Measurements from ENCODE around the gene NAGK. TPM values are rescaled to one million over a fixed set of nuclear protein-coding genes. Genes with fewer than 3 reads are reported as not detected.
"Not testable (repeated sequence)": the region's sequence is repeated elsewhere in the genome, so short reads cannot be mapped to it uniquely, and the experiment has no call there.

NAGK gene
- total RNA-seq, 1 donor from 2014 or later = 138 TPM

DNA sequence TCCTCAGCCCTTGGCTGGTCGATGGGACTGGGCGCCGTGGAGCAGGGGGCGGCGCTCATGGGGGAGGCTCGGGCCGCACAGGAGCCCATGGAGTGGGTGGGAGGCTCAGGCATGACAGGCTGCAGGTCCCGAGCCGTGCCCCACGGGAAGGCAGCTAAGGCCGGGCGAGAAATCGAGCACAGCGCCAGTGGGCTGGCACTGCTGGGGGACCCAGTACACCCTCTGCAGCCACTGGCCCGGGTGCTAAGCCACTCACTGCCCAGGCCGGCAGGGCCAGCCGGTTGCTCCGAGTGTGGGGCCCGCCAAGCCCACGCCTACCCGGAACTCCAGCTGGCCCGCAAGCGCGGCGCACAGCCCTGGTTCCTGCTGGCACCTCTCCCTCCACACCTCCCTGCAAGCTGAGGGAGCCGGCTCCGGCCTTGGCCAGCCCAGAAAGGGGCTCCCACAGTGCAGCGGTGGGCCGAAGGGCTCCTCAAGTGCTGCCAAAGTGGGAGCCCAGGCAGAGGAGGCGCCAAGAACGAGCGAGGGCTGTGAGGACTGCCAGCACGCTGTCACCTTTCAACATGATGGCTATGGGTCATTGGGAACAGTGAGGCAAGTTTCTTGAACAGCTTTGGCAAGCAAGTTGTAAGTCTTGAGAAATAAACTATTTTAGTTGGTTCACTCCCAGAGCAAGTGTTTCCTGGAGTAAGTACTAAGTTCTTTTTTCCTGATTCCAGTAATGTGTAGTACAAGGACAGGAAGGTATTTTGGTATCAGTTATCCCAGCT is 24.2 kb downstream of the NAGK start:
- not testable (repeated sequence) for H3K4me3 ChIP-seq (ENCODE audit: low read depth, low read length); H3K27me3 ChIP-seq (ENCODE audit: control insufficient read depth, insufficient read depth, low read length); H3K36me3 ChIP-seq (ENCODE audit: control insufficient read depth, insufficient read depth, low read length); DNase-seq (ENCODE audit: low read depth)

DNA sequence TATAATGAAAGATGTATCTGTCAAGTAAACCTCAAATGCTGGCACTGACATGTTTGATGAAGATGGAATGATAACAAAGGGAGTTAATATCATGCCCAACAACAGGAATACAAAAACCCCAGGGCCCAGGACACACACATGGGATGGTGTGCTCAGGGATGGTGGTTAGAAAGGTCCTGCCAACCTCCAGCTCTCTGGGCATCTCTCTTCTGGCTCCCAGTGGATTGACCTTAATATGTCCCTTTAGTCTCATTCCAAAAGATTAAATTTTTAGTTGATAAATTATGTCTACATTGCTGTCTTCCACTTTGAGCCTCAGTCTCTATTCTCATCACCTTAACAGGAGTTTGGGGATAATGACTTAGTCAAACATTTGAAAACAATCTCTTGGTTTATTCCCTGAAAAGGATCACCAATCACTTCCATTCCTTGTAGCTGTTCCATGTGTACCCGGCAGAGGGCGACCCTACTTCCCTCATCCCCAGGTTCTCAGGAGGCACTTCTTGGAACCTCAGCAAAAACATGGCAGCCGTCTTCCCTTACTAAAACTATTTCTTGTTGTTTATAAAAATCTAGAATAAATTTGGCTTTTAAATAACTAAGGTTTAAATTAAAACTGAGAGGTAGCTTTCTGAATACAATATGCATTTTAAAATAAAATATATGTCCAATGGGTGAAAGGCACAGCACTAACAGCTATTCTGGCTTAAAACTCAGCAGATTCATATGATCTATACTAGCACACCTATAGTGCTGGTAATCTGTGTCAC is 31.9 kb downstream of the NAGK start:
- Histone ChIP-seq H3K4me3 (ENCODE audit: low read depth, low read length) (no peak overlapping the region), H3K27me3 (ENCODE audit: control insufficient read depth, insufficient read depth, low read length) (no peaks in the 10 kb centered on the region), H3K36me3 (ENCODE audit: control insufficient read depth, insufficient read depth, low read length) (no peaks in the 10 kb centered on the region)
- TF ChIP-seq, protein P1, sequence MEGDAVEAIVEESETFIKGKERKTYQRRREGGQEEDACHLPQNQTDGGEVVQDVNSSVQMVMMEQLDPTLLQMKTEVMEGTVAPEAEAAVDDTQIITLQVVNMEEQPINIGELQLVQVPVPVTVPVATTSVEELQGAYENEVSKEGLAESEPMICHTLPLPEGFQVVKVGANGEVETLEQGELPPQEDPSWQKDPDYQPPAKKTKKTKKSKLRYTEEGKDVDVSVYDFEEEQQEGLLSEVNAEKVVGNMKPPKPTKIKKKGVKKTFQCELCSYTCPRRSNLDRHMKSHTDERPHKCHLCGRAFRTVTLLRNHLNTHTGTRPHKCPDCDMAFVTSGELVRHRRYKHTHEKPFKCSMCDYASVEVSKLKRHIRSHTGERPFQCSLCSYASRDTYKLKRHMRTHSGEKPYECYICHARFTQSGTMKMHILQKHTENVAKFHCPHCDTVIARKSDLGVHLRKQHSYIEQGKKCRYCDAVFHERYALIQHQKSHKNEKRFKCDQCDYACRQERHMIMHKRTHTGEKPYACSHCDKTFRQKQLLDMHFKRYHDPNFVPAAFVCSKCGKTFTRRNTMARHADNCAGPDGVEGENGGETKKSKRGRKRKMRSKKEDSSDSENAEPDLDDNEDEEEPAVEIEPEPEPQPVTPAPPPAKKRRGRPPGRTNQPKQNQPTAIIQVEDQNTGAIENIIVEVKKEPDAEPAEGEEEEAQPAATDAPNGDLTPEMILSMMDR (IDR thresholded peaks at IDR 0.05; ENCODE audit: insufficient read depth, low read length, poor library complexity, severe bottlenecking) = peak; percentile 87
- peak; percentile 14 for DNase-seq (ENCODE audit: low read depth)

DNA sequence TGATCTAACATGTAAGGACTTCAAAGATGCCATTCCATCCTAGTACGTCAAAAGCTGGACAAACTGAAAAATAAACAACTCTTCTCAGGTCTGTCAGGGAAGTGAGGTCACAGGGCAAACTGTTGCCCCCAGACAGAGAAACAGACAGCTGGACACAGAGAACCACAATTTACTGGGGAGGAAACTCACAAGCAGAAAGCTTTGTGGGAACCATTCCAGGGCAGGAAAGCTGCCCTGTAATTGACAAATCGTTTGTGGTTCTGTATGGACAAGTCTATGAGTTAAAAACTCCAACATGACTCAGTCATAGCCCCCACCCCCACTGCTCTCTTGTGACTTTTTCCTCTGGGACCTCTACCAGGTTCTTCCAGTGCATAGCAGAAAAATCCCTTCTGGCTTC is 33.2 kb downstream of the NAGK start:
- no peak overlapping the region for H3K4me3 ChIP-seq (ENCODE audit: low read depth, low read length)
- no peaks in the 10 kb centered on the region for H3K27me3 ChIP-seq (ENCODE audit: control insufficient read depth, insufficient read depth, low read length)
- no peaks in the 10 kb centered on the region for H3K36me3 ChIP-seq (ENCODE audit: control insufficient read depth, insufficient read depth, low read length)
- TF ChIP-seq, protein P1 (IDR thresholded peaks at IDR 0.05; ENCODE audit: insufficient read depth, low read length, poor library complexity, severe bottlenecking) = no peak
- DNase-seq (ENCODE audit: low read depth) = peak; percentile 9

DNA sequence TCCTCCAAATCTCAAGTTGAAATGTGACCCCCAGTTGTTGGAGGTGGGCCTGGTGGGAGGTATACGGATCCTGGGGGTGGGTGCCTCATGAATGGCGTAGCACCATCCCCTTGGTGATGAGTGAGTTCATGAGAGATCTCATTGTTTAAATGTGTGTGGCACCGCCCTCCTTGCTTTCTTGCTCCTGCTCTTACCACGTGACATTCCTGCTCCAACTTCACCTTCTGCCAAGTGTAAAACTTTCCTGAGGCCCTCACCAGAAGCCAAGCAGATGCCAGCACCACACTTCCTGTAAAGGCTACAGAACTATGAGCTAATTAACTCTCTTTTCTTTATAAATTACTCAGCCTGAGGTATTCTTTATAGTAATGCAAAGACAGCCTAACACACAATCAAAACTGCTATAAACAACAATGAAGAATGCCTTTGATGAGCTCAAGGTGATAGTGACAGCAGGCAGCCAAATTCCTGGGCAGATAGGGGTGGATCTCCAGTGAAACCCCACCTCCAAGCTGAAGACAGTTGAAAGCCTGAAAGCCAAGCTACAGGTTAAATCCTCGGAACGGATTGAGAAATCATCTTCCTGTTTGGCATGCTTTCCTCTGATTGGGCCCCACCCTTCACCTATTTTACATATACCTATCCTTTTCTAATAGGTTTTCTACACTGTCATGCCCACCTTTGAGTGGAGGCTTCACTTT is 34.7 kb downstream of the NAGK start:
- Histone ChIP-seq H3K36me3 (ENCODE audit: control insufficient read depth, insufficient read depth, low read length) (no peaks in the 10 kb centered on the region), H3K4me3 (ENCODE audit: low read depth, low read length) (no peak overlapping the region), H3K27me3 (ENCODE audit: control insufficient read depth, insufficient read depth, low read length) (no peaks in the 10 kb centered on the region)
- no peak for DNase-seq (ENCODE audit: low read depth)
- TF ChIP-seq, protein P1 (IDR thresholded peaks at IDR 0.05; ENCODE audit: insufficient read depth, low read length, poor library complexity, severe bottlenecking) = no peak

DNA sequence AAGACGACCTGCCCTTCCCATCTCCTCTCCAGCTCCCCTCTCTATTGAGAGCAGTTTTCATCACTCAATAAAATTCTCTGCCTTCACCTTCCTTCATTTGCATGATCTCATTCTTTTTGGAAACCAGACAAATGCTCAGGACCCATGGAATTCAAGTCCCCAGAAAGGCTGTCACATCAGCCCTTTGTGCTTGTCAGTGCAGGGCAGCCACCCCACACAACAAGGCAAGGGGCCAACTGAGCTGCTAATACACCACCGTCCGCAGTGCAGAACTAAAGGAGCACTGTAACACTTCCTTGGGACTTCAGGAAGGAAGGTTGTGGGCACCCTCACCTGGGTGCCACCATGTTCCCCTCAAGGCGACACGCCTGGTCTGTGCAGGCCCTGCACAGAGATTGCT is 35.4 kb downstream of the NAGK start:
- no peak overlapping the region for H3K4me3 ChIP-seq (ENCODE audit: low read depth, low read length)
- no peaks in the 10 kb centered on the region for H3K27me3 ChIP-seq (ENCODE audit: control insufficient read depth, insufficient read depth, low read length)
- DNase-seq (ENCODE audit: low read depth) = no peak
- TF ChIP-seq, protein P1 (IDR thresholded peaks at IDR 0.05; ENCODE audit: insufficient read depth, low read length, poor library complexity, severe bottlenecking) = no peak
- no peaks in the 10 kb centered on the region for H3K36me3 ChIP-seq (ENCODE audit: control insufficient read depth, insufficient read depth, low read length)

DNA sequence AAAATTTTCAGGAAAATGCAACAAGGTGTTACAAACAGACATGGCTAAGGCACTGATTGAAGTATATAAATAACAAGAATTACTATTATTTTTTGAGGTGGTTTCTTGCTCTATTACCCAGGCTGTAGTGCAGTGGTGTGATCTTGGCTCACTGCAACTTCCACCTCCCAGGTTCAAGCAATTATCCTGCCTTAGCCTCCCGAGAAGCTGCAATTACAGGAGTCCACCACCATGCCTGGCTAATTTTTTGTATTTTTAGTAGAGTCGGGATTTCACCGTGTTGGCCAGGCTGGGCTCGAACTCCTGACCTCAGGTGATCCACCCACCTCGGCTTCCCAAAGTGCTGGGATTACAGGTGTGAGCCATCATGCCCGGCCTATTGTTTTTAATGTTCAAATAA is 38.0 kb downstream of the NAGK start:
- H3K36me3 ChIP-seq (ENCODE audit: control insufficient read depth, insufficient read depth, low read length); DNase-seq (ENCODE audit: low read depth); H3K27me3 ChIP-seq (ENCODE audit: control insufficient read depth, insufficient read depth, low read length); H3K4me3 ChIP-seq (ENCODE audit: low read depth, low read length): not testable (repeated sequence)

All from kidney epithelial cell (primary cell).